Measurements from ENCODE around the gene AACS.

GRCh38 chr12:125185740-125186470 is 120.7 kb downstream of the AACS start, which contains the start of gene TMEM132B:
- TF ChIP-seq CTCF (IDR thresholded peaks at IDR 0.05): no peak
- no peak for TF ChIP-seq ZNF232 (CRISPR knock-in tag; IDR thresholded peaks at IDR 0.05)
- TF ChIP-seq E2F1 (CRISPR knock-in tag; IDR thresholded peaks at IDR 0.05): no peak
- TF ChIP-seq ZNF416 (CRISPR knock-in tag; IDR thresholded peaks at IDR 0.05): no peak
- no peak for TF ChIP-seq ATF2 (CRISPR knock-in tag; IDR thresholded peaks at IDR 0.05; ENCODE audit: borderline replicate concordance, low read depth)
- TF ChIP-seq MYBL2 (CRISPR knock-in tag; IDR thresholded peaks at IDR 0.05): no peak
- no peak for TF ChIP-seq SOX15 (CRISPR knock-in tag; IDR thresholded peaks at IDR 0.05)
- TF ChIP-seq PREB (CRISPR knock-in tag; IDR thresholded peaks at IDR 0.05; ENCODE audit: borderline replicate concordance): no peak
- no peak for TF ChIP-seq NR3C1 (CRISPR knock-in tag; conservative IDR thresholded peaks at IDR 0.05; ENCODE audit: low read depth)
- TF ChIP-seq GABPB1 (CRISPR knock-in tag; IDR thresholded peaks at IDR 0.05): no peak
- TF ChIP-seq ERG (CRISPR knock-in tag; IDR thresholded peaks at IDR 0.05): no peak
- TF ChIP-seq FOXJ3 (CRISPR knock-in tag; IDR thresholded peaks at IDR 0.05; ENCODE audit: borderline replicate concordance): no peak

Measured in WTC11 (cell line).